Measurements from ENCODE around the gene HES3. TPM values are rescaled to one million over a fixed set of nuclear protein-coding genes. Genes with fewer than 3 reads are reported as not detected.

HES3 gene
- polyA plus RNA-seq, 1 of the 3 experiments (the other 2 are of a cell fraction) = not detected

DNA sequence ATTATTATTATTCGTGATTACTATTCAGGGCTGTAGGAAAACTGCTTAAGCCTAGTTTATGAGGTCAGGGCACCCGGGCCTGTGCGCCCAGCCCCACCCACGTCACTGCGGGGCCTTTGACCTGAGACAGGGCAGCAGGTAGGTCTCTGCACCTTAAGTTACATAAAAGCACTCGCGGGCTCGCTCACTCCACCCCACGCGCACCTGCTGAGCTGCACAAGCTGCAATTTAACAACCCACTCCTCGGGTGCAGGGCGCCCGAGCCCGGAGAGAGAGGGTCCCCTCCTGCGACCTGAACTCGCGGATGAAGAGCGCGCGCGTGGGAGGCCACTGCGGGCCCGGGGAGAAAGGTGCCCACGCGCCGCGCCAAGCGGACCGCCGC is 8.7 kb upstream of the HES3 start (continued):
- TF ChIP-seq TCF12 (IDR thresholded peaks at IDR 0.05) = no peak
- no peak for TF ChIP-seq TAF1 (IDR thresholded peaks at IDR 0.05; ENCODE audit: borderline replicate concordance, low read depth, low read length)
- no peak for TF ChIP-seq GATA2 (CRISPR knock-in tag; IDR thresholded peaks at IDR 0.05)
- TF ChIP-seq, protein P1, sequence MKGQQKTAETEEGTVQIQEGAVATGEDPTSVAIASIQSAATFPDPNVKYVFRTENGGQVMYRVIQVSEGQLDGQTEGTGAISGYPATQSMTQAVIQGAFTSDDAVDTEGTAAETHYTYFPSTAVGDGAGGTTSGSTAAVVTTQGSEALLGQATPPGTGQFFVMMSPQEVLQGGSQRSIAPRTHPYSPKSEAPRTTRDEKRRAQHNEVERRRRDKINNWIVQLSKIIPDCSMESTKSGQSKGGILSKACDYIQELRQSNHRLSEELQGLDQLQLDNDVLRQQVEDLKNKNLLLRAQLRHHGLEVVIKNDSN (IDR thresholded peaks at IDR 0.05; ENCODE audit: borderline replicate concordance, low read depth) = no peak

DNA sequence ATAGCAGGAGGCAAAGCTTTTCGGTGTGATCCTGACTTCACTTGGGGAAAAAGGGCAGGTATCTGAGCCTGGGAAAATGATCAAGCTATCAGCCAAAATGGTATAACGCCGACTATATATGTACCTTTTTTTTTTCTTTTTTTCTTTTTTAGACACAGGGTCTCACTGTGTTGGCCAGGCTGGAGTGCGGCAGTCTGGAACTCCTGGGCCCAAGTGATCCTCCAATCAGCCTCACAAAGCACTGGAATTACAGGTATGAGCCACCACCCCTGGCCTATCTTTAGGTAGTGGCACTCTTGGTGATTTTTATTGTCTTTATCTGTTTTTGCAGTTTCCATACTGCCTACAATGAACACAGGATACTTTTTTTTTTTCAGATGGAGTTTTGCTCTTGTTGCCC is 6.9 kb upstream of the HES3 start:
- 97% methylated on average over 4 of the region's 4 CpGs for WGBS (ENCODE audit: low lambda C conversion rate)
- Histone ChIP-seq H2AFZ (ENCODE audit: low read depth) (no peak overlapping the region), H3K9me3 (no peaks in the 10 kb centered on the region), H3K27ac (ENCODE audit: low read depth in 2 of 2, low read length in 1 of 2) (no peak overlapping the region), H3K9me2 (no peaks in the 10 kb centered on the region), H3K9ac (no peak overlapping the region), H3K27me3 (ENCODE audit: insufficient read depth) (no peaks in the 10 kb centered on the region), H3F3A (replicated peaks; ENCODE audit: insufficient read depth) (no peaks in the 10 kb centered on the region), H3K4me3 (ENCODE audit: low read depth in 2 of 2, low read length in 1 of 2) (no peak overlapping the region), H3K4me2 (no peak overlapping the region), H3K4me1 (ENCODE audit: control insufficient read depth in 1 of 2, insufficient read depth in 2 of 2, low read depth in 1 of 2, low read length in 1 of 2) (peaks cover 0 to 9% of the 10 kb centered on the region in 2 experiments; a peak in 1 of 4 replicates), H4K20me1 (ENCODE audit: insufficient read depth) (no peaks in the 10 kb centered on the region), H3K79me2 (ENCODE audit: insufficient read depth) (peaks cover 30% of the 10 kb centered on the region), H3K36me3 (replicated peaks in 1 of 2; ENCODE audit: control insufficient read depth in 1 of 2, insufficient read depth in 2 of 2, low read length in 1 of 2) (peaks cover 3 to 4% of the 10 kb centered on the region in 2 experiments)
- CTCF ChIA-PET = interaction anchor here (1.0 to 5.5 kb wide), 5 partner anchors 10 to 203 kb away, joined by 3 to 45 read pairs (median 4); no protein-coding TSS in a partner anchor
- no peak for DNase-seq
- POLR2A ChIA-PET = no interaction called here
- TF ChIP-seq, protein P2, sequence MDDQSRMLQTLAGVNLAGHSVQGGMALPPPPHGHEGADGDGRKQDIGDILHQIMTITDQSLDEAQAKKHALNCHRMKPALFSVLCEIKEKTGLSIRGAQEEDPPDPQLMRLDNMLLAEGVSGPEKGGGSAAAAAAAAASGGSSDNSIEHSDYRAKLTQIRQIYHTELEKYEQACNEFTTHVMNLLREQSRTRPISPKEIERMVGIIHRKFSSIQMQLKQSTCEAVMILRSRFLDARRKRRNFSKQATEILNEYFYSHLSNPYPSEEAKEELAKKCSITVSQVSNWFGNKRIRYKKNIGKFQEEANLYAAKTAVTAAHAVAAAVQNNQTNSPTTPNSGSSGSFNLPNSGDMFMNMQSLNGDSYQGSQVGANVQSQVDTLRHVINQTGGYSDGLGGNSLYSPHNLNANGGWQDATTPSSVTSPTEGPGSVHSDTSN (IDR thresholded peaks at IDR 0.05) = no peak
- TF ChIP-seq NRF1 (IDR thresholded peaks at IDR 0.05; ENCODE audit: low read depth, low read length) = no peak
- TF ChIP-seq, protein P3, sequence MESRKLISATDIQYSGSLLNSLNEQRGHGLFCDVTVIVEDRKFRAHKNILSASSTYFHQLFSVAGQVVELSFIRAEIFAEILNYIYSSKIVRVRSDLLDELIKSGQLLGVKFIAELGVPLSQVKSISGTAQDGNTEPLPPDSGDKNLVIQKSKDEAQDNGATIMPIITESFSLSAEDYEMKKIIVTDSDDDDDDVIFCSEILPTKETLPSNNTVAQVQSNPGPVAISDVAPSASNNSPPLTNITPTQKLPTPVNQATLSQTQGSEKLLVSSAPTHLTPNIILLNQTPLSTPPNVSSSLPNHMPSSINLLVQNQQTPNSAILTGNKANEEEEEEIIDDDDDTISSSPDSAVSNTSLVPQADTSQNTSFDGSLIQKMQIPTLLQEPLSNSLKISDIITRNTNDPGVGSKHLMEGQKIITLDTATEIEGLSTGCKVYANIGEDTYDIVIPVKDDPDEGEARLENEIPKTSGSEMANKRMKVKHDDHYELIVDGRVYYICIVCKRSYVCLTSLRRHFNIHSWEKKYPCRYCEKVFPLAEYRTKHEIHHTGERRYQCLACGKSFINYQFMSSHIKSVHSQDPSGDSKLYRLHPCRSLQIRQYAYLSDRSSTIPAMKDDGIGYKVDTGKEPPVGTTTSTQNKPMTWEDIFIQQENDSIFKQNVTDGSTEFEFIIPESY (IDR thresholded peaks at IDR 0.05; ENCODE audit: borderline replicate concordance, low read depth) = no peak
- TF ChIP-seq, protein P4, sequence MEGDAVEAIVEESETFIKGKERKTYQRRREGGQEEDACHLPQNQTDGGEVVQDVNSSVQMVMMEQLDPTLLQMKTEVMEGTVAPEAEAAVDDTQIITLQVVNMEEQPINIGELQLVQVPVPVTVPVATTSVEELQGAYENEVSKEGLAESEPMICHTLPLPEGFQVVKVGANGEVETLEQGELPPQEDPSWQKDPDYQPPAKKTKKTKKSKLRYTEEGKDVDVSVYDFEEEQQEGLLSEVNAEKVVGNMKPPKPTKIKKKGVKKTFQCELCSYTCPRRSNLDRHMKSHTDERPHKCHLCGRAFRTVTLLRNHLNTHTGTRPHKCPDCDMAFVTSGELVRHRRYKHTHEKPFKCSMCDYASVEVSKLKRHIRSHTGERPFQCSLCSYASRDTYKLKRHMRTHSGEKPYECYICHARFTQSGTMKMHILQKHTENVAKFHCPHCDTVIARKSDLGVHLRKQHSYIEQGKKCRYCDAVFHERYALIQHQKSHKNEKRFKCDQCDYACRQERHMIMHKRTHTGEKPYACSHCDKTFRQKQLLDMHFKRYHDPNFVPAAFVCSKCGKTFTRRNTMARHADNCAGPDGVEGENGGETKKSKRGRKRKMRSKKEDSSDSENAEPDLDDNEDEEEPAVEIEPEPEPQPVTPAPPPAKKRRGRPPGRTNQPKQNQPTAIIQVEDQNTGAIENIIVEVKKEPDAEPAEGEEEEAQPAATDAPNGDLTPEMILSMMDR (IDR thresholded peaks at IDR 0.05) = no peak
- TF ChIP-seq RCOR1 (IDR thresholded peaks at IDR 0.05; ENCODE audit: low read length) = no peak
- no peak for TF ChIP-seq CHD2 (IDR thresholded peaks at IDR 0.05; ENCODE audit: low read length, partially characterized antibody)
- TF ChIP-seq, protein P5, sequence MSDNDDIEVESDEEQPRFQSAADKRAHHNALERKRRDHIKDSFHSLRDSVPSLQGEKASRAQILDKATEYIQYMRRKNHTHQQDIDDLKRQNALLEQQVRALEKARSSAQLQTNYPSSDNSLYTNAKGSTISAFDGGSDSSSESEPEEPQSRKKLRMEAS (IDR thresholded peaks at IDR 0.05; ENCODE audit: low read depth) = no peak
- no peak for TF ChIP-seq EZH2phosphoT487 (IDR thresholded peaks at IDR 0.05; ENCODE audit: borderline replicate concordance, low read depth)
- no peak for TF ChIP-seq RXRA (IDR thresholded peaks at IDR 0.05; ENCODE audit: borderline replicate concordance, low read depth)
- TF ChIP-seq TCF12 (IDR thresholded peaks at IDR 0.05) = no peak
